Endodermal cell (in vitro differentiated cells): ENCODE results near the gene SP6. TPM values are rescaled to one million over a fixed set of nuclear protein-coding genes. Genes with fewer than 3 reads are reported as not detected.

Experiments
- DNase-seq: peaks from one replicate; pipeline ENCODE4 v3.0.0-alpha.2; 2017
- H3K27ac ChIP-seq: 2 replicates; pipeline ENCODE4 v1.5.1; 2013; ENCODE audit warnings: mild to moderate bottlenecking, low read depth, low read length, moderate library complexity
- H3K27me3 ChIP-seq: 2 replicates; pipeline ENCODE4 v1.6.1; 2013; ENCODE audit warnings: mild to moderate bottlenecking, low read length, moderate library complexity; ENCODE audit not compliant: insufficient read depth, control insufficient read depth, poor library complexity, severe bottlenecking
- H3K36me3 ChIP-seq: 2 replicates; pipeline ENCODE4 v1.7.0; 2013; ENCODE audit warnings: mild to moderate bottlenecking, low read length, moderate library complexity; ENCODE audit not compliant: control insufficient read depth, insufficient read depth
- H3K4me1 ChIP-seq: one replicate; pipeline ENCODE4 v1.7.0; 2013; ENCODE audit warnings: low read length; ENCODE audit not compliant: control insufficient read depth, insufficient read depth
- H3K4me3 ChIP-seq: 2 replicates; pipeline ENCODE4 v1.5.1; 2013; ENCODE audit warnings: mild to moderate bottlenecking, low read length, moderate library complexity
- H3K9ac ChIP-seq: 2 replicates; pipeline ENCODE4 v1.6.1; 2013; ENCODE audit warnings: mild to moderate bottlenecking, low read length, moderate library complexity; ENCODE audit not compliant: poor library complexity, severe bottlenecking; ENCODE audit errors: extremely low read depth
- H3K9me3 ChIP-seq: 2 replicates; pipeline ENCODE4 v1.6.1; 2013; ENCODE audit warnings: mild to moderate bottlenecking, low read length, moderate library complexity; ENCODE audit not compliant: control insufficient read depth
- H3K27ac Mint-ChIP-seq: 2 replicates; pipeline ENCODE4 v1.8.0; 2020; ENCODE audit warnings: mixed read lengths
- H3K27me3 Mint-ChIP-seq: 2 replicates; pipeline ENCODE4 v1.8.0; 2021; ENCODE audit warnings: mild to moderate bottlenecking, mixed read lengths; ENCODE audit not compliant: insufficient read depth
- H3K36me3 Mint-ChIP-seq: 2 replicates; pipeline ENCODE4 v1.8.0; 2020; ENCODE audit warnings: low read depth, mixed read lengths
- H3K4me1 Mint-ChIP-seq: 2 replicates; pipeline ENCODE4 v1.8.0; 2020; ENCODE audit warnings: mixed read lengths
- H3K4me3 Mint-ChIP-seq: 2 replicates; pipeline ENCODE4 v1.8.0; 2020; ENCODE audit warnings: mild to moderate bottlenecking, moderate library complexity, mixed read lengths
- H3K9me3 Mint-ChIP-seq: 2 replicates; pipeline ENCODE4 v1.8.0; 2020; ENCODE audit warnings: mild to moderate bottlenecking, mixed read lengths
- WGBS, 2 experiments: methylation state at CpG; one replicate each; pipeline versions ENCODE4 v1.1.5 to v1.1.7; 2013; ENCODE audit warnings: missing lambda C conversion rate in 2 of 2, mixed read lengths in 1 of 2; ENCODE audit not compliant: insufficient coverage in 1 of 2, insufficient read length in 1 of 2; 5-methylcytosine and 5-hydroxymethylcytosine counted together
- total RNA-seq, 2 donors: library from RNA; stranded (reverse); fragmentation: NEBNext Ultra II Directional in 1 of 2; extraction: Animal tissue kit (Norgen Biotek cat#: 25700) in 1 of 2; gene quantifications; 2 replicates in 1 of 2; 3 replicates in 1 of 2; pipeline ENCODE4 v1.2.1, GENCODE V29; 2021
- TF ChIP-seq, protein P1 (sequence below): fragments of 200-600 bp; sonication (generic); conservative IDR thresholded peaks from 2 replicates; pipeline ENCODE4 v1.5.0; 2021; ENCODE audit warnings: antibody characterized with exemption, mild to moderate bottlenecking

The SP6 gene
- total RNA-seq, 2 donors from 2014 or later = 3.1 to 3.7 TPM

DNA sequence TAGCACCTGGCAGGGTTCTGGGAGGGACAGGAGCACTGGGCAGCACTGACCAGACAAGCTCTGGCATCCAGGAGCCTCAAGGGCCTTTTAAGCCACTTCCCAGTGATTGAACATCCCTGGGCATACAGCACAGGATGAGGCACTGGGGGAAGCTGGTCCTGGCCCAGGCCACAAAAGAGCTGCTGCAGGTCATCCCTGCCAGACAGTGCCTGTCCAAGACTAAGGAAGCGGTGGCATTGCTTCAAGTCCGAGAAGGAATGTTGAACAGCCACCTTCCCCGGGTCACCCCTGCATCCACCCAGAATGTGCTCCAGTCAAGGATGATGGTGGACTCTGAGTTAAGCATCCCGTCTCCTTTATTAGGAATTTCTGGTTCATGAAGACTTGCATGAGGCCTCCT, 28.2 kb downstream of the SP6 start:
- no peak overlapping the region for H3K27ac ChIP-seq
- TF ChIP-seq, protein P1, sequence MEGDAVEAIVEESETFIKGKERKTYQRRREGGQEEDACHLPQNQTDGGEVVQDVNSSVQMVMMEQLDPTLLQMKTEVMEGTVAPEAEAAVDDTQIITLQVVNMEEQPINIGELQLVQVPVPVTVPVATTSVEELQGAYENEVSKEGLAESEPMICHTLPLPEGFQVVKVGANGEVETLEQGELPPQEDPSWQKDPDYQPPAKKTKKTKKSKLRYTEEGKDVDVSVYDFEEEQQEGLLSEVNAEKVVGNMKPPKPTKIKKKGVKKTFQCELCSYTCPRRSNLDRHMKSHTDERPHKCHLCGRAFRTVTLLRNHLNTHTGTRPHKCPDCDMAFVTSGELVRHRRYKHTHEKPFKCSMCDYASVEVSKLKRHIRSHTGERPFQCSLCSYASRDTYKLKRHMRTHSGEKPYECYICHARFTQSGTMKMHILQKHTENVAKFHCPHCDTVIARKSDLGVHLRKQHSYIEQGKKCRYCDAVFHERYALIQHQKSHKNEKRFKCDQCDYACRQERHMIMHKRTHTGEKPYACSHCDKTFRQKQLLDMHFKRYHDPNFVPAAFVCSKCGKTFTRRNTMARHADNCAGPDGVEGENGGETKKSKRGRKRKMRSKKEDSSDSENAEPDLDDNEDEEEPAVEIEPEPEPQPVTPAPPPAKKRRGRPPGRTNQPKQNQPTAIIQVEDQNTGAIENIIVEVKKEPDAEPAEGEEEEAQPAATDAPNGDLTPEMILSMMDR = no peak
- no peaks in the 10 kb centered on the region for H3K27me3 ChIP-seq
- Mint-ChIP-seq H3K4me3 (no peak overlapping the region), H3K27me3 (no peaks in the 10 kb centered on the region), H3K27ac (no peak overlapping the region), H3K9me3 (no peaks in the 10 kb centered on the region), H3K36me3 (peaks cover 35% of the 10 kb centered on the region), H3K4me1 (peaks cover 10% of the 10 kb centered on the region)
- no peak for DNase-seq
- no peaks in the 10 kb centered on the region for H3K9me3 ChIP-seq
- no peaks in the 10 kb centered on the region for H3K4me1 ChIP-seq
- 87 to 93% methylated on average over 4 of the region's 4 CpGs for WGBS, 2 experiments
- no peak overlapping the region for H3K4me3 ChIP-seq
- peaks cover 39% of the 10 kb centered on the region for H3K36me3 ChIP-seq
- H3K9ac ChIP-seq = no peak overlapping the region

DNA sequence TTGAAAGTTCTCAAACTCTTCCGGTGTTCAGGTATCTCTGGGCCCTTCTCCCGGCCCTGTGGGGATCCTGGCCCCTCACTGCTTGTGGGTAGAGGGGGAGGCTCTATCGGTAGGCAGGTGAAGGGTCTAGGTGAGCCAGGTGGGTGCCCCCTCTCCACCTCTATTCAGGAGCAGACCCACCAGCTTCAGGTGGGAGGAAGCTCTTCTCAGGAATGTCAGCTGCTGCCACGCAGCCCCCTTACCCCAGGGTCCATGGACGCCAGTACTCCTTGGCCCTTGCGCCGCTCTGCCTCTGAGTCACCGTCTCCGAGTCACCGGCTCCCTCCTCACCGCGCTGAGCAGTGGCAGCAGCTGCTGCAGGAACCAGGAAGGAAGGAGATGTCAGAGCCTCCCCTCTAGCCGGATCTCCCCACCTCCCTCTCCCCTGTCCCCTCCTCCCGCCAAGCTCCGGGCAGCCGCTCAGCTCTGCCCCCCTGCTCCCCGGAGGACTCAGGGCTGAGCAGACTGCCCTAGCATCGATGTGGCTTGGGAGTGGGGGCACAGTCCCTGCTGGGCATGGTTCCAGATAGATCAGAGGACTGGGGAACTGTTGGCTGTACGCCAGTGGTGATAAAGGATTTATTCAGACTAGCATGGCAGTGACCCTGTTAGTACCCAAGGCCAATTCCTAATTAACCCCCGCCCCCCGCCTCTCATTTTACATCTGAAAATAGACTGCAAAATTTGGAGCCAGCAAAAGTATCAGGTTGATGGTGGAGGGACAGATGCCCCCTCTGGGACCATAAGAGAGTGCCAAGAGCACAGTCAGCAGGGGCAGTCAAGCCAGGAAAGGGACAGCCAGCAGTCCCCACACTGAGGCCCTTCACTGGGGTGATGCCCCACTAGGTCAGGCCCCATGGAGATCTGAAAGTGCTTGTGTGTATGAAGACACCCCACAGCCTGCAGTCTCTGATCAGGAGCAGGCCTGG, 29.3 kb downstream of the SP6 start, which contains the start of gene OSBPL7:
Gene OSBPL7 (minus strand): TSS at position 371 of the 968 bp plus-strand sequence. CDS start 1,516 bp downstream, outside the sequence.
- Histone ChIP-seq H3K27ac (peak within 1 kb of the TSS; percentile 24), H3K36me3 (peaks cover 34% of the 10 kb centered on the region), H3K27me3 (no peaks in the 10 kb centered on the region), H3K4me3 (peak within 1 kb of the TSS; percentile 91), H3K4me1 (no peaks in the 10 kb centered on the region), H3K9me3 (no peaks in the 10 kb centered on the region), H3K9ac (peak within 1 kb of the TSS; percentile 53)
- TF ChIP-seq, protein P1 = peak; percentile 23
- Mint-ChIP-seq H3K36me3 (peaks cover 32% of the 10 kb centered on the region), H3K4me1 (peaks cover 10% of the 10 kb centered on the region), H3K27ac (peak within 1 kb of the TSS; percentile 66), H3K9me3 (no peaks in the 10 kb centered on the region), H3K4me3 (peak within 1 kb of the TSS; percentile 87), H3K27me3 (no peaks in the 10 kb centered on the region)
- 13 to 53% methylated on average over 2 to 20 of the region's 21 CpGs for WGBS, 2 experiments
- peak; percentile 92 for DNase-seq

DNA sequence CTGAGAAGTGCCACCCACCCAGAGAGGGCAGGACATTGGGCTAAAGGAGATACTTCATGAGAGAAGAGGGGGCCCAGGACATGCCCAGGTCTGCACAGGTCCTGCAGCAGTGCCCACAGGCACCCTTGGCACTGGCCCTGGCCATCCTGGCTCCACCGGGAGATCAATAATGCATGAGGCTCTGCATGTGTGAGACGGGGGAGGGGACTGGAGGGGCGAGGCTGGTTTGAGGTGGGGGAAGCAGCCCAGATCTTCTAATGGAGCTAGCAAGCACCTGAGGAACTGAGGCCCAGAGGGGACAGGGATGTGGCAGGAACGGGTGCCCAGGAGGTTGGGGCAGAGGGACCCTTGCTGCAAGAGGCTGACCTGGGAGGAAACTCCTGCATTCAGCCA, 29.9 kb downstream of the SP6 start:
- peak overlapping the region; percentile 91 for H3K4me3 ChIP-seq
- DNase-seq = peak; percentile 71
- Mint-ChIP-seq H3K27ac (peak overlapping the region; percentile 66), H3K4me3 (peak overlapping the region; percentile 87), H3K9me3 (no peaks in the 10 kb centered on the region), H3K4me1 (peaks cover 10% of the 10 kb centered on the region), H3K36me3 (peaks cover 28% of the 10 kb centered on the region), H3K27me3 (no peaks in the 10 kb centered on the region)
- H3K36me3 ChIP-seq = peaks cover 28% of the 10 kb centered on the region
- H3K27ac ChIP-seq = no peak overlapping the region
- no peaks in the 10 kb centered on the region for H3K9me3 ChIP-seq
- TF ChIP-seq, protein P1 = no peak
- peak overlapping the region; percentile 53 for H3K9ac ChIP-seq
- WGBS, 2 experiments = 8 to 25% methylated on average over 1 to 4 of the region's 4 CpGs
- no peaks in the 10 kb centered on the region for H3K4me1 ChIP-seq
- H3K27me3 ChIP-seq = no peaks in the 10 kb centered on the region
